NCI-H2171 treated with DMSO at 0.1 percent for 48 hours (cell line): ENCODE results near the gene C1orf56.
"Not testable (repeated sequence)": the region's sequence is repeated elsewhere in the genome, so short reads cannot be mapped to it uniquely, and the experiment has no call there.

Source experiments
- DNase-seq: peaks from one replicate; lab custom pipeline; 2025; lab: John Stamatoyannopoulos, UW

Gene C1orf56

DNA sequence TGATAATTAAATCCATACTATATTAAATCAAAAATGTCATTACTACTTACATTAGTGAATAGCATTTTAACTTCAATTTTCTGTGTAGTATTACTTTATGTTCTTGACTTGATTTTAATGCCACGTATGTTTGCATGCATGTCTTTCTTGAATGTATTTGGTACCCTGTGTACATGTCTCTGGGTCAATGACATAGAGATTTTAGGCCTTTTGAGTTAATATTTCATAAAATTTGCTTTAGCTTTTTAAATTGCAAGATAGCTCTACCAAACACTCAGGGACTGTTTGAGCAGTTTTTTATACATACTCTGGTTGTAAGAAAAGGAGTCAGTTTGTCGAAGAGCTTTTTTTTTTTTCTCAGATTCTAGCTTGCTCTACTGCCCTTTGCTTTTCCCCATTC is 14.2 kb downstream of the C1orf56 start:
- DNase-seq = no peak

DNA sequence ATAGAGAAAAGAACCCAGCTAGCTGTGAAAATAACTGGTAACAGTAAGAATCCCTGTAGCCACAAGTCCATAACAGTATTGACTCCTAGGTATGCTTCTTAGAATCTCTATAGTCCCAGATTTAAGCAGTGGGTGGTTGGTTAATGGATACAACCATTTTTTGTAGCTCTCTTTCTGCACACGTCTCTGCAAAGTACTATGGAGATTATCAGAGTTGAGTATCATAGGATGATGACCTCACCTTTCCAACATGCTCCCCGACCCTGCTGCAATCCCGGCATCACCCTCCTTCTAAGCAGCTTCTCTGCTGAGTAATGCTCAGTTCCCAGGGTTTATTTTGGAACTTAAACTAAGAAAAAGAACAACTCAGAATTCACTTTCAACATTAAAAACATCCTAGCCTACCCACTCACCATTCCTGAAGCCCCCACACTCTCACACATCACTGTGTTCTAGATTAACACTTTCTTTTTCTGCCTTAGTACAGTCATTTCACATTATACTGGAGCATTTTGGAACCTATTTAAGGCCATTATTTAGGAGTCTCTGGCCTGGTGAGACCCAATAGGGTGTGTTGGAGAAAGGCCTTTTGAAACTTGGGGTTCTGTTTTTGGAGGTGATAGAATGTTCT is 15.3 kb downstream of the C1orf56 start:
- no peak for DNase-seq

- DNase-seq = no peak
These were observed 17.6 kb downstream of the C1orf56 start for GRCh38 chr1:151065089-151065645.

GRCh38 chr1:151067185-151067584 is 19.6 kb downstream of the C1orf56 start:
- DNase-seq = no peak

GRCh38 chr1:151069103-151069486 is 21.5 kb downstream of the C1orf56 start:
- DNase-seq = no peak

DNA sequence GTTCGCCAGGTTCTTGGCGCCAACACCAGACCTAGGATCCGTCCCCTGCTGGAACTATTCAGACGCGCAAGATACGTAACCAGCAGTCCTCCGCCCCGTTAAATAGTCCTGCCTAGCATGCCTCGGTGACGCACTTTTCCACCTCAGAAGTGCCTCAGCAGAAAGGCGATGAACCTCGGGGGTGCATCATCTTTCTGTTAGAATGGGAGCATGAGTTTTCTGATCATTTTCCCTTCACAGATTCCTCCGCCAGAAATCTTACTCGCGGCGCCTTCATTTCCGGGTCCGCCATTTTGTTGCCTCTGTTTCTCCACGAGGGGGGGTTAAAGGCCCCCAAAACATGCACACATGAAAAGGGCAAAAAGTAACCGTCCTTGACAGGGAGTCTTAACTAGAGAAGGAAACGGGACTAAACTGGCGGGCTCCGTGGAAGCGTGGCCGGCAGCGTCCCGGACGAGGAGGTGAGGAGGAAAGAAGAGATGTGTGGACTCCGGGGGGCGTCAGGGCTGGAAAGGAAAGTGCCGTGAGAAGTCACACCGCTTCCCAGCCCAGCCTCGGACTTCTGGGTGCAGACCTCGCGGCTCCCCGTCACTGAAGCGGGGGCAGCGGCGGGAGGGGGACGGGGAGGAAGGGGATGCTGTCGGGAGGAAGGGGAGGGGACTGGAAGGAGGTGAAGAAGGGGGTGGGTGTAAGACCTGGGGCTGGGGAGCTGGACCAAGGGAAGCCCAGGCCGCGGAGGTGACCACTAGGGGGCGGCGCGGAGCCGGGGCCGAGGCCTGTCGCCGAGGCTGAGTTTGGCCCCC is 23.1 kb downstream of the C1orf56 start, which contains the start of gene GABPB2:
Gene GABPB2, plus strand, starts transcription at position 288 of the 803 bp plus-strand sequence. CDS start 17,429 bp downstream, outside the sequence.
- peak; percentile 95 for DNase-seq

- no peak for DNase-seq
These were observed 24.7 kb downstream of the C1orf56 start for GRCh38 chr1:151072224-151072623.

- DNase-seq = no peak
These were observed 38.5 kb downstream of the C1orf56 start for GRCh38 chr1:151085953-151086559.

DNA sequence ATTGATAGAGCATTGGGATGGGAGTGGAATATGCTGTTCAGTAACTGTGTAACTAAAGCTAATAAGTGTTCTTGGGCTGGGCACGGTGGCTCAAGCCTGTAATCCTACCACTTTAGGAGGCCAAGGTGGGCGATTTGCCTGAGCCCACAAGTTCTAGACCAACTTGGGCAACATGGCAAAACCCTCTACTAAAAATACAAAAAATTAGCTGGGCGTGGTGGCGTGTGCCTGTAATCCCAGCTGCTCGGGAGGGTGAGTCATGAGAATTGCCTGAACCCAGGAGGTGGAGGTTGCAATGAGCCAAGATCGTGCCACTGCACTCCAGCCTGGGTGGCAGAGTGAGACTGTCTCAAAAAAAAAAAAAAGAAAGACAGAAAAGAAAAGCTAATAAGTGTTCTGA is 49.9 kb downstream of the C1orf56 start:
- DNase-seq = not testable (repeated sequence)

- no peak for DNase-seq
These were observed 50.6 kb downstream of the C1orf56 start for GRCh38 chr1:151098126-151098525.
